Measurements from ENCODE around the gene GCN1. TPM values are rescaled to one million over a fixed set of nuclear protein-coding genes. Genes with fewer than 3 reads are reported as not detected.

Gene GCN1
- total and polyA plus RNA-seq, 2 donors (not counting 3 experiments of a cell fraction or from before 2014, with no cell fraction given) = 30.1 to 101 TPM

GRCh38 chr12:120231316-120232011, 36.9 kb upstream of the GCN1 start:
- peak overlapping the region; percentile 69 for H3K4me2 ChIP-seq (ENCODE audit: insufficient read depth, low read length)
- TF ChIP-seq JUN (IDR thresholded peaks at IDR 0.05; ENCODE audit: borderline replicate concordance, insufficient read depth, insufficient read length, low read depth) = peak; percentile 95
- peak; percentile 80 for TF ChIP-seq POLR2A (IDR thresholded peaks at IDR 0.05; ENCODE audit: low read depth, low read length)
- TF ChIP-seq EZH2 (IDR thresholded peaks at IDR 0.05; ENCODE audit: borderline replicate concordance, low read depth, low read length, severe bottlenecking) = no peak
- TF ChIP-seq POLR2AphosphoS5 (IDR thresholded peaks at IDR 0.05; ENCODE audit: insufficient read depth, low read depth, low read length) = peak; percentile 99
- TF ChIP-seq, protein P1, sequence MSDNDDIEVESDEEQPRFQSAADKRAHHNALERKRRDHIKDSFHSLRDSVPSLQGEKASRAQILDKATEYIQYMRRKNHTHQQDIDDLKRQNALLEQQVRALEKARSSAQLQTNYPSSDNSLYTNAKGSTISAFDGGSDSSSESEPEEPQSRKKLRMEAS (IDR thresholded peaks at IDR 0.05; ENCODE audit: insufficient read depth, insufficient read length) = peak; percentile 11
- peak; percentile 0 for TF ChIP-seq MYC (IDR thresholded peaks at IDR 0.05; ENCODE audit: low read depth, low read length)
- TF ChIP-seq GATA2 (IDR thresholded peaks at IDR 0.05; ENCODE audit: insufficient read depth, insufficient read length, low read depth, low read length) = peak; percentile 83
- TF ChIP-seq FOS (IDR thresholded peaks at IDR 0.05; ENCODE audit: borderline replicate concordance, insufficient read depth, low read length) = peak; percentile 100
- TF ChIP-seq, protein P2, sequence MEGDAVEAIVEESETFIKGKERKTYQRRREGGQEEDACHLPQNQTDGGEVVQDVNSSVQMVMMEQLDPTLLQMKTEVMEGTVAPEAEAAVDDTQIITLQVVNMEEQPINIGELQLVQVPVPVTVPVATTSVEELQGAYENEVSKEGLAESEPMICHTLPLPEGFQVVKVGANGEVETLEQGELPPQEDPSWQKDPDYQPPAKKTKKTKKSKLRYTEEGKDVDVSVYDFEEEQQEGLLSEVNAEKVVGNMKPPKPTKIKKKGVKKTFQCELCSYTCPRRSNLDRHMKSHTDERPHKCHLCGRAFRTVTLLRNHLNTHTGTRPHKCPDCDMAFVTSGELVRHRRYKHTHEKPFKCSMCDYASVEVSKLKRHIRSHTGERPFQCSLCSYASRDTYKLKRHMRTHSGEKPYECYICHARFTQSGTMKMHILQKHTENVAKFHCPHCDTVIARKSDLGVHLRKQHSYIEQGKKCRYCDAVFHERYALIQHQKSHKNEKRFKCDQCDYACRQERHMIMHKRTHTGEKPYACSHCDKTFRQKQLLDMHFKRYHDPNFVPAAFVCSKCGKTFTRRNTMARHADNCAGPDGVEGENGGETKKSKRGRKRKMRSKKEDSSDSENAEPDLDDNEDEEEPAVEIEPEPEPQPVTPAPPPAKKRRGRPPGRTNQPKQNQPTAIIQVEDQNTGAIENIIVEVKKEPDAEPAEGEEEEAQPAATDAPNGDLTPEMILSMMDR (IDR thresholded peaks at IDR 0.05; ENCODE audit: extremely low read depth in 1 of 2, insufficient read depth in 1 of 2, low read depth in 1 of 2, low read length in 2 of 2) = peak in 1 of 2 donors; percentile 33
- peak overlapping the region; percentile 96 for H3K9ac ChIP-seq (replicated peaks; ENCODE audit: extremely low read depth, insufficient read depth, low read length)
- peak overlapping the region; percentile 100 for H3K27ac ChIP-seq (ENCODE audit: insufficient read depth, low read depth, low read length)
- no peaks in the 10 kb centered on the region for H3K27me3 ChIP-seq (ENCODE audit: control insufficient read depth in 2 of 2, insufficient read depth in 2 of 2, low read length in 2 of 2)
- ChIA-PET CTCF (interaction anchor here (0.6 to 10.7 kb wide), 6 partner anchors 10 to 220 kb away, joined by 3 to 1402 read pairs (median 12); partner anchors contain the start of genes PXN, RNU4-1, RNU4-2 and RPLP0), POLR2A (interaction anchor here (1.3 to 8.6 kb wide), 8 partner anchors 10 to 60 kb away, joined by 4 to 211 read pairs (median 40); partner anchors contain the start of genes PXN, RNU4-1, RNU4-2 and RPLP0)
- DNase-seq (ENCODE audit: low read depth, low spot score) (peak; percentile 93), FAIRE-seq (peak; percentile 100)
- H3K36me3 ChIP-seq (ENCODE audit: control insufficient read depth in 2 of 2, extremely low read depth in 1 of 2, insufficient read depth in 2 of 2, low read length in 2 of 2) = peaks cover 0 to 7% of the 10 kb centered on the region in 2 experiments
- intact Hi-C loops (cut with micrococcal nuclease) (loop anchor here (1.0 kb wide), 2 partner anchors 11 to 26 kb away; no protein-coding TSS in a partner anchor), dilution Hi-C loops (cut with MboI; ENCODE audit: extremely low pct_ligation_motif_present, low sequenced_read_pairs) (no loop called here)
- H3K79me2 ChIP-seq (ENCODE audit: control insufficient read depth, insufficient read depth, low read length) = peaks cover 83% of the 10 kb centered on the region
- no peak overlapping the region for H2AFZ ChIP-seq (ENCODE audit: low read depth, low read length)
- no peaks in the 10 kb centered on the region for H3K9me1 ChIP-seq (replicated peaks; ENCODE audit: control insufficient read depth, extremely low read depth, insufficient read depth, low read length)
- peak overlapping the region in 1 of 3 experiments; percentile 30 for H3K4me3 ChIP-seq (replicated peaks in 1 of 3; ENCODE audit: insufficient read depth in 1 of 3, low read depth in 1 of 3, low read length in 3 of 3)
- peaks cover 85% of the 10 kb centered on the region for H3K4me1 ChIP-seq (ENCODE audit: control insufficient read depth, extremely low read depth, insufficient read depth, low read length)
- no TSS peak for BruUV-seq (replicated peaks)
- H3K9me3 ChIP-seq (replicated peaks; ENCODE audit: control insufficient read depth, insufficient read depth, low read length) = no peaks in the 10 kb centered on the region
- no peaks in the 10 kb centered on the region for H4K20me1 ChIP-seq (replicated peaks; ENCODE audit: control insufficient read depth, extremely low read depth, insufficient read depth, low read length)

Data from endothelial cell of umbilical vein (primary cell).